Middle frontal gyrus (tissue), 1 donor: ENCODE results near the gene WFDC8.

Experiments
- DNase-seq: peaks from one replicate; pipeline ENCODE4 v3.0.0-alpha.2; 2015; ENCODE audit warnings: low spot score; ENCODE audit errors: extremely low spot score

WFDC8 gene

GRCh38 chr20:45548410-45548809 is 30.7 kb downstream of the WFDC8 start:
- DNase-seq, result no peak

GRCh38 chr20:45547206-45547770 is 31.8 kb downstream of the WFDC8 start, which contains the start of gene EPPIN:
EPPIN (minus strand) TSS chr20:45547401; CDS start chr20:45547357, 44 bp downstream.
- no peak for DNase-seq

GRCh38 chr20:45545754-45546453 is 33.2 kb downstream of the WFDC8 start:
- DNase-seq, result peak; percentile 14

- DNase-seq, result no peak
Measured at GRCh38 chr20:45545351-45545750, 33.7 kb downstream of the WFDC8 start.

GRCh38 chr20:45539382-45539781 is 39.7 kb downstream of the WFDC8 start, which contains the start of gene WFDC6:
WFDC6 (minus strand) TSS chr20:45539482; CDS start chr20:45539407, 75 bp downstream.
- DNase-seq, result no peak

- DNase-seq, result no peak
Measured at GRCh38 chr20:45538209-45538799, 40.8 kb downstream of the WFDC8 start.

- no peak for DNase-seq
Measured at GRCh38 chr20:45527294-45527693, 51.8 kb downstream of the WFDC8 start.

- DNase-seq, result no peak
Measured at GRCh38 chr20:45523821-45524220, 55.3 kb downstream of the WFDC8 start.

GRCh38 chr20:45518282-45518681 is 60.8 kb downstream of the WFDC8 start:
- DNase-seq, result no peak

- no peak for DNase-seq
Measured at GRCh38 chr20:45515147-45515913, 63.8 kb downstream of the WFDC8 start, which contains the start of gene SPINT3. SPINT3 (minus strand) TSS chr20:45515622; CDS start chr20:45515608, 14 bp downstream.

- no peak for DNase-seq
Measured at GRCh38 chr20:45510242-45510862, 68.7 kb downstream of the WFDC8 start.

GRCh38 chr20:45509091-45509490 is 70.0 kb downstream of the WFDC8 start:
- no peak for DNase-seq

GRCh38 chr20:45508068-45508886 is 70.8 kb downstream of the WFDC8 start:
- no peak for DNase-seq

GRCh38 chr20:45507011-45507820 is 71.9 kb downstream of the WFDC8 start:
- no peak for DNase-seq

- no peak for DNase-seq
Measured at GRCh38 chr20:45506398-45506797, 72.7 kb downstream of the WFDC8 start.

GRCh38 chr20:45503403-45503802 is 75.7 kb downstream of the WFDC8 start:
- DNase-seq, result no peak

GRCh38 chr20:45502561-45502960 is 76.5 kb downstream of the WFDC8 start:
- DNase-seq, result no peak
